Ovary (tissue), 9 donors: ENCODE measurements around the gene IFIH1. TPM values are rescaled to one million over a fixed set of nuclear protein-coding genes. Genes with fewer than 3 reads are reported as not detected.

Experiments
- DNase-seq, 5 donors: peaks; one replicate each; pipeline ENCODE4 v3.0.0-alpha.2; 2019 to 2020
- H3K27ac ChIP-seq, 2 donors: fragments of 200-600 bp; one replicate each; pipeline versions ENCODE4 v1.5.1 to v1.8.0; 2019 to 2022
- H3K27me3 ChIP-seq: fragments of 200-600 bp; one replicate; pipeline ENCODE4 v1.8.0; 2022
- H3K36me3 ChIP-seq: fragments of 200-600 bp; sonication (generic); one replicate; pipeline ENCODE4 v1.5.1; 2019
- H3K4me1 ChIP-seq: one replicate; pipeline ENCODE4 v1.8.1; 2013; ENCODE audit warnings: mild to moderate bottlenecking, moderate library complexity; ENCODE audit not compliant: insufficient read depth
- H3K4me3 ChIP-seq: fragments of 200-600 bp; sonication (generic); one replicate; pipeline ENCODE4 v1.5.1; 2017
- H3K9me3 ChIP-seq, 2 donors: fragments of 200-600 bp in 1 of 2; sonication (generic) in 1 of 2; one replicate each; pipeline versions ENCODE4 v1.5.1 to v1.8.1; 2013 to 2019; ENCODE audit warnings: mild to moderate bottlenecking in 1 of 2, moderate library complexity in 1 of 2
- CTCF ChIP-seq, 3 donors: fragments of 450-650 bp in 2 of 3; fragments of 200-600 bp in 1 of 3; IDR thresholded peaks; one replicate each; pipeline versions ENCODE4 v1.5.1 to v1.8.0; 2016 to 2022; ENCODE audit warnings: antibody characterized with exemption in 3 of 3, mild to moderate bottlenecking in 1 of 3
- EP300 ChIP-seq: sonication (generic); formaldehyde crosslinking; IDR thresholded peaks from one replicate; pipeline ENCODE4 v1.6.1; 2017; ENCODE audit warnings: antibody characterized with exemption
- POLR2A ChIP-seq: fragments of 450-650 bp; IDR thresholded peaks from one replicate; pipeline ENCODE4 v1.6.1; 2017; ENCODE audit warnings: antibody characterized with exemption, mild to moderate bottlenecking, moderate library complexity
- WGBS, 3 donors: extraction: QIAGEN DNeasy Blood & Tissue Kit in 1 of 3; methylation state at CpG; one replicate each; pipeline versions ENCODE4 v1.1.5 to v1.1.7; 2013 to 2017; 5-methylcytosine and 5-hydroxymethylcytosine counted together
- intact Hi-C, 4 donors: fragments of 100-400 bp; cut with DNase I; formaldehyde crosslinking; loops; one replicate each; pipeline versions ENCODE4 v1.11.0 to v1.15.1; 2022 to 2023
- polyA plus RNA-seq, 2 donors: library from polyadenylated mRNA; stranded (reverse); fragments of 200-250 nt in 1 of 2; fragments of 350-450 nt in 1 of 2; fragmentation: Illumina TruSeq in 1 of 2; extraction: RNeasy Lipid Tissue Mini Kit (QIAGEN cat#74804) in 1 of 2; gene quantifications; one replicate each; pipeline ENCODE4 v1.2.3, GENCODE V29; 2013 to 2014
- total RNA-seq, 7 donors: library from RNA; depleted of rRNA in 2 of 7; stranded (reverse); fragments of >200 nt in 2 of 7; fragmentation: NEBNext Ultra II Directional in 3 of 7; extraction: Animal tissue kit (Norgen Biotek cat#: 25700) in 3 of 7; gene quantifications; one replicate each; pipeline versions ENCODE4 v1.1.0 to v1.2.4, GENCODE V29; 2016 to 2023
- donor health status: DM: no; HTN: no; CAD: no; lungs with moderate emphysema.
- donor health status: DM: no; HTN: no; CAD: no.
- donor health status: Bipolar disorder and iron deficiency.
- donor health status: DM: yes; HTN: yes; CAD: no.
- donor health status: DM: no; HTN: no; CAD: no.
- donor health status: DM: yes; HTN: yes; CAD: no.

The IFIH1 gene
- total and polyA plus RNA-seq, 9 donors = 7.6 to 19.7 (median 14.4) TPM

- 69 to 77% (median 76%) methylated on average over 11 of the region's 11 CpGs for WGBS, 3 donors
- no peak overlapping the region for H3K4me3 ChIP-seq
- H3K27ac ChIP-seq = no peak overlapping the region
- TF ChIP-seq CTCF (IDR thresholded peaks at IDR 0.05) = peak in 2 of 3 donors; percentile 37 to 50
- TF ChIP-seq EP300 = no peak
- H3K4me1 ChIP-seq = no peaks in the 10 kb centered on the region
- intact Hi-C loops = loop anchor here in 1 of 4 donors (2.0 kb wide), 1 partner anchor 80 kb away; no protein-coding TSS in a partner anchor
- H3K9me3 ChIP-seq = no peaks in the 10 kb centered on the region
- no peaks in the 10 kb centered on the region for H3K27me3 ChIP-seq
- H3K36me3 ChIP-seq = no peaks in the 10 kb centered on the region
- peak; percentile 21 to 60 (median 46) for DNase-seq
These were observed 97.4 kb downstream of the IFIH1 start for GRCh38 chr2:162221064-162221463.

- H3K27me3 ChIP-seq = no peaks in the 10 kb centered on the region
- no peaks in the 10 kb centered on the region for H3K9me3 ChIP-seq
- WGBS, 3 donors = 53 to 67% (median 58%) methylated on average over 1 of the region's 1 CpG
- intact Hi-C loops = loop anchor here in 1 of 4 donors (2.0 kb wide), 1 partner anchor 80 kb away; no protein-coding TSS in a partner anchor
- H3K27ac ChIP-seq = no peak overlapping the region
- H3K4me1 ChIP-seq = no peaks in the 10 kb centered on the region
- DNase-seq = no peak
- no peak for TF ChIP-seq POLR2A
- no peak for TF ChIP-seq EP300
- no peak for TF ChIP-seq CTCF (IDR thresholded peaks at IDR 0.05)
- H3K4me3 ChIP-seq = no peak overlapping the region
- no peaks in the 10 kb centered on the region for H3K36me3 ChIP-seq
These were observed 98.1 kb downstream of the IFIH1 start for GRCh38 chr2:162220368-162220767.

- whole genome bisulfite sequencing, 3 donors = 18 to 21% (median 19%) methylated on average over 4 of the region's 4 CpGs
- Histone ChIP-seq H3K27ac (no peak overlapping the region), H3K4me1 (no peaks in the 10 kb centered on the region), H3K4me3 (no peak overlapping the region), H3K27me3 (no peaks in the 10 kb centered on the region), H3K9me3 (no peaks in the 10 kb centered on the region), H3K36me3 (no peaks in the 10 kb centered on the region)
- intact Hi-C loops = loop anchor here in 1 of 4 donors (5.0 kb wide), 1 partner anchor 73 kb away; no protein-coding TSS in a partner anchor
- TF ChIP-seq CTCF (IDR thresholded peaks at IDR 0.05) = no peak
- no peak for TF ChIP-seq POLR2A
- no peak for TF ChIP-seq EP300
- no peak for DNase-seq
These were observed 99.1 kb downstream of the IFIH1 start for GRCh38 chr2:162219426-162219825.

GRCh38 chr2:162217598-162217997 lies 100.9 kb downstream of the IFIH1 start:
- Histone ChIP-seq H3K36me3 (no peaks in the 10 kb centered on the region), H3K9me3 (no peaks in the 10 kb centered on the region), H3K4me3 (no peak overlapping the region), H3K27ac (no peak overlapping the region), H3K27me3 (no peaks in the 10 kb centered on the region), H3K4me1 (no peaks in the 10 kb centered on the region)
- TF ChIP-seq POLR2A = no peak
- TF ChIP-seq EP300 = no peak
- TF ChIP-seq CTCF (IDR thresholded peaks at IDR 0.05) = no peak
- intact Hi-C loops = loop anchor here in 1 of 4 donors (5.0 kb wide), 1 partner anchor 75 kb away; no protein-coding TSS in a partner anchor
- WGBS, 3 donors = 82 to 89% (median 87%) methylated on average over 1 of the region's 1 CpG
- no peak for DNase-seq

Other genes starting within 250 kb of the IFIH1 start
- 1 to 10 TPM in 6 of 7 donors, under 1 TPM in 1; 0.71 to 6.5 (median 3.5) TPM for gene DPP4, start 244.5 kb downstream of the IFIH1 start, total RNA-seq
- 10 to 100 TPM in 1 of 2 donors, 1 to 10 TPM in 1; 3.7 to 46.6 TPM for gene DPP4, start 244.5 kb downstream of the IFIH1 start, polyA plus RNA-seq
- under 1 TPM in 2 of 7 donors, not detected in 5; 0.23 to 0.24 TPM for gene GCG, start 166.4 kb downstream of the IFIH1 start, total RNA-seq
- gene GCG, start 166.4 kb downstream of the IFIH1 start, polyA plus RNA-seq = not detected
- 1 to 10 TPM in 6 of 7 donors, under 1 TPM in 1; 0.76 to 6.7 (median 2.3) TPM for gene FAP, start 75.2 kb downstream of the IFIH1 start, total RNA-seq
- 10 to 100 TPM in 1 of 2 donors, 1 to 10 TPM in 1; 1.6 to 11.6 TPM for gene FAP, start 75.2 kb downstream of the IFIH1 start, polyA plus RNA-seq
- 10 to 100 TPM in 6 of 7 donors, 1 to 10 TPM in 1; 7.2 to 23.3 (median 12.5) TPM for gene GCA, start 25.4 kb upstream of the IFIH1 start, total RNA-seq
- 10 to 100 TPM in 1 of 2 donors, 1 to 10 TPM in 1; 8.8 to 12.5 TPM for gene GCA, start 25.4 kb upstream of the IFIH1 start, polyA plus RNA-seq